Lower leg skin (tissue), 4 donors: Measurements from ENCODE around the gene EVA1B. TPM values are rescaled to one million over a fixed set of nuclear protein-coding genes. Genes with fewer than 3 reads are reported as not detected.

Experiments
- DNase-seq, 2 donors: peaks; one replicate each; pipeline ENCODE4 v3.0.0-alpha.2; 2019; ENCODE audit warnings: low spot score in 2 of 2
- H3K4me3 ChIP-seq: fragments of 200-600 bp; sonication (generic); 2 replicates; pipeline ENCODE4 v1.5.1; 2017; ENCODE audit warnings: mild to moderate bottlenecking, low read depth; ENCODE audit not compliant: poor library complexity, severe bottlenecking
- CTCF ChIP-seq, 3 donors: fragments of 450-650 bp; IDR thresholded peaks; one replicate each; pipeline ENCODE4 v1.5.1; 2016; ENCODE audit warnings: antibody characterized with exemption in 3 of 3, mild to moderate bottlenecking in 3 of 3, moderate library complexity in 2 of 3
- POLR2A ChIP-seq, 2 donors: fragments of 450-650 bp; IDR thresholded peaks; one replicate each; pipeline ENCODE4 v1.6.1; 2016 to 2017; ENCODE audit warnings: antibody characterized with exemption in 2 of 2, mild to moderate bottlenecking in 1 of 2, moderate library complexity in 1 of 2
- WGBS, 2 donors: methylation state at CpG; one replicate each; pipeline ENCODE4 v1.1.5; 2018; 5-methylcytosine and 5-hydroxymethylcytosine counted together
- intact Hi-C: fragments of 100-400 bp; cut with DNase I; formaldehyde crosslinking; loops from one replicate; pipeline ENCODE4 v1.15.0; 2023; ENCODE audit warnings: low total_unique reads
- total RNA-seq, 4 donors: library from RNA; depleted of rRNA; stranded (reverse); fragments of >200 nt; gene quantifications; one replicate each; pipeline ENCODE4 v1.1.0, GENCODE V29; 2016

EVA1B gene
- total RNA-seq, 4 donors from 2014 or later, result 29.8 to 35.5 (median 34.3) TPM

GRCh38 chr1:36343651-36344394, 20.4 kb upstream of the EVA1B start:
- H3K4me3 ChIP-seq, result no peak overlapping the region
- intact Hi-C loops, result loop anchor here (2.0 kb wide), 1 partner anchor 79 kb away; no protein-coding TSS in a partner anchor
- TF ChIP-seq CTCF (IDR thresholded peaks at IDR 0.05) (no peak), POLR2A (IDR thresholded peaks at IDR 0.05) (no peak)
- DNase-seq, result no peak
- 89 to 97% methylated on average over 21 to 24 of the region's 24 CpGs for WGBS, 2 donors

- H3K4me3 ChIP-seq, result no peak overlapping the region
- WGBS, 2 donors, result 79 to 84% methylated on average over 9 to 10 of the region's 10 CpGs
- TF ChIP-seq POLR2A (IDR thresholded peaks at IDR 0.05) (no peak), CTCF (IDR thresholded peaks at IDR 0.05) (no peak)
- intact Hi-C loops, result no loop called here
- DNase-seq, result no peak
Measured at GRCh38 chr1:36342426-36343185, 19.2 kb upstream of the EVA1B start.

GRCh38 chr1:36341626-36342320, 18.3 kb upstream of the EVA1B start:
- no peak for DNase-seq
- WGBS, 2 donors, result 86 to 88% methylated on average over 23 to 34 of the region's 34 CpGs
- TF ChIP-seq POLR2A (IDR thresholded peaks at IDR 0.05) (no peak), CTCF (IDR thresholded peaks at IDR 0.05) (no peak)
- intact Hi-C loops, result no loop called here
- no peak overlapping the region for H3K4me3 ChIP-seq

- DNase-seq, result no peak
- intact Hi-C loops, result loop anchor here (10.0 kb wide), 1 partner anchor 435 kb away; no protein-coding TSS in a partner anchor
- H3K4me3 ChIP-seq, result no peak overlapping the region
- TF ChIP-seq POLR2A (IDR thresholded peaks at IDR 0.05) (no peak), CTCF (IDR thresholded peaks at IDR 0.05) (no peak)
- 88 to 90% methylated on average over 9 of the region's 9 CpGs for WGBS, 2 donors
Measured at GRCh38 chr1:36339615-36340014, 16.2 kb upstream of the EVA1B start.

- no peak overlapping the region for H3K4me3 ChIP-seq
- intact Hi-C loops, result loop anchor here (10.0 kb wide), 1 partner anchor 436 kb away; no protein-coding TSS in a partner anchor
- 83 to 90% methylated on average over 4 to 7 of the region's 7 CpGs for WGBS, 2 donors
- no peak for DNase-seq
- no peak for TF ChIP-seq POLR2A (IDR thresholded peaks at IDR 0.05)
Measured at GRCh38 chr1:36339215-36339614, 15.8 kb upstream of the EVA1B start.

GRCh38 chr1:36337830-36338229, 14.4 kb upstream of the EVA1B start:
- H3K4me3 ChIP-seq, result no peak overlapping the region
- DNase-seq, result no peak
- TF ChIP-seq CTCF (IDR thresholded peaks at IDR 0.05) (no peak), POLR2A (IDR thresholded peaks at IDR 0.05) (no peak)
- 89 to 97% methylated on average over 6 of the region's 6 CpGs for WGBS, 2 donors
- intact Hi-C loops, result loop anchor here (10.0 kb wide), 1 partner anchor 437 kb away; no protein-coding TSS in a partner anchor
